HG03196 (cell line): Measurements from ENCODE around the gene CPNE4.

Experiments used
- ATAC-seq: cut with Tn5 transposase; IDR thresholded peaks from one replicate; pipeline ENCODE4 v1.9.1; 2021; ENCODE audit not compliant: unreplicated experiment

The CPNE4 gene

GRCh38 chr3:131747466-131747865, 287.3 kb downstream of the CPNE4 start:
- ATAC-seq = no peak

GRCh38 chr3:131744765-131745164, 290.0 kb downstream of the CPNE4 start:
- ATAC-seq = no peak

- ATAC-seq = no peak
Measured at GRCh38 chr3:131743126-131743525, 291.7 kb downstream of the CPNE4 start.

- ATAC-seq = no peak
Measured at GRCh38 chr3:131739211-131739610, 295.6 kb downstream of the CPNE4 start.

- no peak for ATAC-seq
Measured at GRCh38 chr3:131738095-131738494, 296.7 kb downstream of the CPNE4 start.

- no peak for ATAC-seq
Measured at GRCh38 chr3:131735544-131735943, 299.3 kb downstream of the CPNE4 start.

GRCh38 chr3:131735116-131735515, 299.7 kb downstream of the CPNE4 start:
- ATAC-seq = no peak

- ATAC-seq = no peak
Measured at GRCh38 chr3:131733086-131733841, 301.6 kb downstream of the CPNE4 start.

GRCh38 chr3:131731709-131732108, 303.1 kb downstream of the CPNE4 start:
- no peak for ATAC-seq

GRCh38 chr3:131730581-131730980, 304.2 kb downstream of the CPNE4 start:
- ATAC-seq = no peak

GRCh38 chr3:131729643-131730017, 305.2 kb downstream of the CPNE4 start:
- ATAC-seq = no peak

GRCh38 chr3:131728898-131729642, 305.7 kb downstream of the CPNE4 start:
- ATAC-seq = no peak

GRCh38 chr3:131725414-131725813, 309.4 kb downstream of the CPNE4 start:
- ATAC-seq = no peak

GRCh38 chr3:131723343-131723742, 311.5 kb downstream of the CPNE4 start:
- ATAC-seq = no peak

- no peak for ATAC-seq
Measured at GRCh38 chr3:131717493-131717892, 317.3 kb downstream of the CPNE4 start.

- ATAC-seq = no peak
Measured at GRCh38 chr3:131716943-131717342, 317.9 kb downstream of the CPNE4 start.

GRCh38 chr3:131716007-131716406, 318.8 kb downstream of the CPNE4 start:
- no peak for ATAC-seq

GRCh38 chr3:131714585-131715220, 320.1 kb downstream of the CPNE4 start:
- ATAC-seq = peak; percentile 78

- no peak for ATAC-seq
Measured at GRCh38 chr3:131713416-131714123, 321.2 kb downstream of the CPNE4 start.

- no peak for ATAC-seq
Measured at GRCh38 chr3:131712662-131713061, 322.2 kb downstream of the CPNE4 start.

GRCh38 chr3:131711114-131711768, 323.6 kb downstream of the CPNE4 start:
- ATAC-seq = no peak
